ENCODE data around the gene HDC.

Gene HDC, protein sequence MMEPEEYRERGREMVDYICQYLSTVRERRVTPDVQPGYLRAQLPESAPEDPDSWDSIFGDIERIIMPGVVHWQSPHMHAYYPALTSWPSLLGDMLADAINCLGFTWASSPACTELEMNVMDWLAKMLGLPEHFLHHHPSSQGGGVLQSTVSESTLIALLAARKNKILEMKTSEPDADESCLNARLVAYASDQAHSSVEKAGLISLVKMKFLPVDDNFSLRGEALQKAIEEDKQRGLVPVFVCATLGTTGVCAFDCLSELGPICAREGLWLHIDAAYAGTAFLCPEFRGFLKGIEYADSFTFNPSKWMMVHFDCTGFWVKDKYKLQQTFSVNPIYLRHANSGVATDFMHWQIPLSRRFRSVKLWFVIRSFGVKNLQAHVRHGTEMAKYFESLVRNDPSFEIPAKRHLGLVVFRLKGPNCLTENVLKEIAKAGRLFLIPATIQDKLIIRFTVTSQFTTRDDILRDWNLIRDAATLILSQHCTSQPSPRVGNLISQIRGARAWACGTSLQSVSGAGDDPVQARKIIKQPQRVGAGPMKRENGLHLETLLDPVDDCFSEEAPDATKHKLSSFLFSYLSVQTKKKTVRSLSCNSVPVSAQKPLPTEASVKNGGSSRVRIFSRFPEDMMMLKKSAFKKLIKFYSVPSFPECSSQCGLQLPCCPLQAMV

DNA sequence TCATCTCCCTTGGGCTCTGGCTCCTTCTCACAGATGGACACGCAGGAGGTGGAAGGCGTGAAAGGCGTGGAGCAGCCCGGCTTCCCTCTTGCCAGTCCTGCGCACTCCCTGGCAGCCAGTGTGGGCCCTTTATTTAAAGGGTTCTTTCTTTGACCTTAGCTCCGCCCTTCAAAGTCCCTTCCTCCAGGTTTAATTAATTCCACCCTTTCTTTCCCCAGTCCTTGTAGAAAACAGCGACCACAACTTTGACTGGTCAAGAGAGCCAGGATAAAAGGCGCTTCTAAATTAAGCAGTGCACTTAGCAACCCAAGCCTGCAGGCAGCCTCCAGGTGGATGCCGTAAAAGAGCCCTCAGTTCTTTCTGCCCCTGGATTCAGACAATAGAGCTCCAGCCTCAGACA, at the start of gene HDC:
Gene HDC, minus strand, starts transcription at position 107 of the 400 bp plus-strand sequence. Its CDS starts 103 bp downstream, at position 4.
- DNase-seq (ENCODE audit: low read depth) = no peak

DNA sequence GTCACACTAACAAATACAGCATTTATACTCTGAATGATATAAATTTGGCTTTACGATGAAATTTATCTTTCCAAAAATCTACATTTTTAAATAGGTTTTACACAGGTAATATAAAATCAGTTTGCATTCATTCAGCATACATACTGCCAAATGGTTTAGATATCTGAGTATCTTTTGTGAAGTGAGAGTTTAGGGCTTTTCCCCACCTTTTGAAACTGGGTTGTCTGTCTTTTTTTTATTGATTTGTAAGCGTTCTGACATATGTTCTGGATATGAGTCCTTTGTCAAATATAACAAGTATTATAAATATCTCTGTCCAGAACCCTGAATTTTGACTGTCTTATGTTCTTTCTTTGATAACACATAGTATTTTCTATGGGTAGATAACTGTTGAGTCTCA, 47.1 kb upstream of the HDC start:
- no peak for DNase-seq (ENCODE audit: low read depth)

DNA sequence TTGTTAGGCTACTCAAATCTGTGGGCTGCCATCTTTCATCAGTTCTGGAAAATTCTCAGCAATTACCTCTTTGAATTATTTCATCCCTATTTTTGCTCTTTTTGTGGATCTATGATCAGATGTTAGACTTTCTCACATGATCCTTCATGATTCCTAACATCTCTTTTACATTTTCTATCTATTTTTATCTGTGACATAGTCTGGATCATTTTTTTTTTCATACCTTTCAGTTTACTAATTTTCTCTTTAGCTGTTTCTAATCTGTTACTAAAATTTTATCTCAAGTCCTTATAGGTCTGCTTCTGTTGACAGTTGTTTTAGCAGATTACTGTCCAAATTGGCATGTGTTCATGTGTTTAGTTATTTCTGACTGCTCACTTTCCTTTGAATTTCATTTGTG, 42.3 kb upstream of the HDC start:
- no peak for DNase-seq (ENCODE audit: low read depth)

DNA sequence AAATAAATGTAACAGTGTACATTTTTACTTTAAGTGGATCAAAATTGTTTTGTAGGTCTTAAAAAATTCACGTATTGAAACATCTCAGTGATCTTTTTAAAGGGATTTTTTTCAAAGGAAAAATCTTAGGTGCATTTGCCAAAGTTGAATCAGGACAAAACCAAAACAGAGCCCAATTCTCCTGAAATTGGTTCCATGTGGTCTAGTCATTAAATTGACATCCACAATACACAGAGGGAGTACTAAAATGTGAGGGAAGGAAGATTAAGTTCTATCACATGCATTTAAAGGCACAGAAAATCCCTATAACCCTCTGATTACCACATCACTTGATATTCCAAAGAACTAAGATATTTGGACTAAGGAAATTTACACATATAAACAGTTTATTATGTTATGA, 39.3 kb upstream of the HDC start:
- no peak for DNase-seq (ENCODE audit: low read depth)

DNA sequence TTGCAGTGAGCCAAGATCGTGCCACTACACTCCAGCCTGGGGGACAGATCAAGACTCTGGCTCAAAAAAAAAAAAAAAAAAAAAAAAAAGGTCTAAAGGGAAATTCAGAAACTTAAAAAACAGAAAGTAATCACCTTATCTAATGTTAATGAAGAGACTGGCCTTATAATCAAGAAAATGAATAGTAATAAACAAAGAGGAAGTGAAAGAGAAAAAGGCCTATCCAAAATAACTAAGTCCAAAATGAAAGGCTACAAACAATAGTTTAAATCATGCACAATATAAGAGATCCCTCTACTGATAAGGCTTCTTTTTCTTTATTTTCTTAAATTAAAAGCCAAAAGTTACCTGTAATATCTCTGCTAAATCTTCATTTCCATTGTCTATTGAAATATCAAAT, 37.1 kb upstream of the HDC start:
- DNase-seq (ENCODE audit: low read depth) = no peak

DNA sequence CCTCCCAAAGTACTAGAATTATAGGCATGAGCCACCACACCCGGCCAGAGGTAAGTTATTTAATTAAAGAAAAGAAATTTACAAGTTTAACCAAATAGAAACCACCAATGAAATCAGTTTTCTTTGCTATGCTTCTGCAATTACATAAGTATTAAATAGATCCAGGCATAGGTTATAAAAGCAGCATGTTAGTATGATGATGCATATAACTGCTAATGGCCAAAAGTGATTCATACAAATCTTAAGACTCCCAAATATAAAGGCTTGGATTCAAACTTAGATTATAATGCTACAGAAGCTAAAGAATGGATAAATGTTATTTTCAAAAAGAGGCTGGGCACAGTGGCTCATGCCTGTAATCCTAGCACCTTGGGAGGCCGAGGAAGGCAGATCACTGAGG, 32.8 kb upstream of the HDC start:
- no peak for DNase-seq (ENCODE audit: low read depth)

DNA sequence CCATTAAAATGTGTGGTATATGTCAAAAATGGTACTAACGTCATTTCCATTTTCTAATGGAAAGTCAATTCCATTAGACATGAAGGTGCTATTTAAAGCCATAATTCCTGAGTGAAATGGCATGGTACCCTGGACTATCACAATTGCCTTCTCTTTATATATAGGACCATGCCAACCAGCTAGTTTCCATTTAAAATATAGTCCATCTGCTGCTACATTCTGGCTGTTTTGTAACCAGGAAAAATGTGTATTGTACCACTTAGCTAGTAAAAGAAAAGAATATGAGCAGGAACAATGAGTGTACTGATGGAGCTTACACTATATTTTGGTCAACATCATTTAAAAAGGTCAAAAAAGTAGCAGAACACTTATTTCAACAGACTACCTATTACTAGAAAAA, 30.4 kb upstream of the HDC start:
- no peak for DNase-seq (ENCODE audit: low read depth)

DNA sequence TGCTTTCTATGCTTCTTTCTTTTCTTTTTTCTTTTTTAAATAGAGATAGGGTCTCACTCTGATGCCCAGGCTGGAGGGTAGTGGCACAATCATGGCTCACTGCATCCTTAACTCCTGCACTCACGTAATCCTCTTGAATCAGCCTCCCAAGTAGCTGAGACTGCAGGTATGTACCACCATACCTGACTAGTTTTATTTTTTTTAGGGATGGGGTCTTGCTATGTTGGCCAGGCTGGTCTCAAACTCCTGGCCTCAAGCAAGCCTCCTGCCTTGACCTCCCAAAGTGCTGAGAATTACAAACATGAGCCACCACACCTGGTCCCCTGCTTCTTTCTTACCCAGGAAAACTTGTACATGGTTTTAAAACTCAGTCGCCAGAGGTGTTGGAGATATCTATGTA, 24.2 kb upstream of the HDC start:
- DNase-seq (ENCODE audit: low read depth) = no peak

DNA sequence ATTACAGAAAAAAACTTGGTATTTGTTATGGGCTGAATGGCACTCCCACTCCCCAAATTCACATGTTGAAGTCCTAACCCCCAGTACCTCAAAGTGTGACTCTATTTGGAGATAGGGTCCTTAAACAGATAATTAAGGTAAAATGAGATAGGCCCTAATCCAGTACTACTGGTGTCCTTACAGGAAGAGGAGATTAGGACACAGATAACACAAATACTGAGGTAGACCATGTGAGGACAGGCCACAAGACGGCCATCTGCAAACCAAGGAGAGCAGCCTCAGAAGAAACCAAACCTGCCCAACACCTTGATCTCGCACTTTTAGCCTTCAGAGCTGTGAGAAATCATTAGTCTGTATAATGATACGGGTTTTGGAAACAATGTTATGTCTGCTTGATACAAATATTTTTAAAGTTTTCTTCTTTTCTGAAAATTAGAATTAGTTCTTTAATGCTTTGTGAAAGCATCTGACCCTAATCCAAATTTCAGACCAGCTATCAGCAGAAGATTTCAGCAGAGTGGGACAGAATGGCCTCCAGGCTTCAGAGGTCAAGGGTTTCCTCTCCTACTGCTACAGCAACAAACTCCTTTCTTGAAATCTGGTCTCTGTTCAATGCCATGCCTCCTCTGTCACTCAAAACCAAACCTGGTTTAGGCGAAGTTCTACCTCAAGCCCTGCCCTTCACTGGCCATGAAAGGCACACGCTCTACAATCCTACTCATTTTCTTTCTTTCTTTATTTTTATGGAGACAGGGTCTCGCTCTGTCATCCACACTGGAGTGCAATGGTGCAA, 22.0 kb upstream of the HDC start:
- no peak for DNase-seq (ENCODE audit: low read depth)

DNA sequence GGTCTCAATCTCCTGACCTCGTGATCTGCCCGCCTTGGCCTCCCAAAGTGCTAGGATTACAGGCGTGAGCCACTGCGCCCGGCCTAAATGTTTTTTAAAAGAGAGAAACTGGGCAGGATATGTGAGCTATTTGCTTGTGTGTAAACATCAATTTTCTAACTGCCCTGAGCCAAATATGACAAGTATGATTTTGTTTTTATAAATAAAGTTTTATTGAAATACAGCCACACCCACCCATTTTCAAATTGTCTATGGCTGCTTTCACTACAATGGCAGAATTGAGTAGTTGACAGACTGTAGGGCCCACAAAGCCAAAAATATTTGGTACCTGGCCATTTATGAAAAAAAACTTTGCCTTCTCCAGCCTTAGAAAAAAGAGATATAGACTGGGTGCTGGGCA, 15.9 kb upstream of the HDC start:
- no peak for DNase-seq (ENCODE audit: low read depth)

DNA sequence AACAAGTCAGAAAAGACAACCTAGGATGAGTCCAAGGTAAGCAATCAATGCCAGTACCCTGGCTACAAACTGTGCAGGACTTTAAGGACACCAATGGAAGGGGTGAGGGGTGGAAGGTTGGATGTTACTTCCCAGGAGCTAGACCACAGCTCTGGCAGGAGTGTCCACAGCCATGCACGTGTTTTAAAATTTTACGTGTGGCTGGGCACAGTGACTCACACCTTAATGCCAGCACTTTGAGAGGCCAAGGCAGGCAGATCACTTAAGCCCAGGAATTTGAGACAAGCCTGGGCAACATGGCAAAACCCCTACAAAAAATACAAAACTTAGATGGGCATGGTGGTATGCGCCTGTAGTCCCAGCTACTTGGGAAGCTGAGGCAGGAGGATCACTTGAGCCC, 14.7 kb upstream of the HDC start:
- DNase-seq (ENCODE audit: low read depth) = no peak

DNA sequence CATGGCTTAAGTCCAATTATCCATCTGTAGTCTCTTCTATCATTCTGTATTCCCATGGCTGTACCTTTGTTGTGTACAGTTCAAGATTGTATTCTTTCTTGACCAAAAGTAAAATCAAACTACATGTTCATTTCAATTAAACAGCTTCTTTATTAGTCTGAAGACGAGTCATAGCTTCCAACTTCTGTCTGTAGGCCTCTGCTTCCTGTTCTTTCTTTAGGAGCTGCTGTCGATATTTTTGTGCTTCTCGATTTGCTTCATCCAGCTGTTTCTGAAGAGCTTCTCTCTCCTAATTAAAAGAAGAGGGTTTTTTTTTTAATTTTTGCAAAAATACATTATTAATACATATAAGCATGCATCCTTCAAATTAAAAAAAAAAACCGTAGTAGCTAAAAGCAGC, 13.0 kb upstream of the HDC start:
- DNase-seq (ENCODE audit: low read depth) = no peak

DNA sequence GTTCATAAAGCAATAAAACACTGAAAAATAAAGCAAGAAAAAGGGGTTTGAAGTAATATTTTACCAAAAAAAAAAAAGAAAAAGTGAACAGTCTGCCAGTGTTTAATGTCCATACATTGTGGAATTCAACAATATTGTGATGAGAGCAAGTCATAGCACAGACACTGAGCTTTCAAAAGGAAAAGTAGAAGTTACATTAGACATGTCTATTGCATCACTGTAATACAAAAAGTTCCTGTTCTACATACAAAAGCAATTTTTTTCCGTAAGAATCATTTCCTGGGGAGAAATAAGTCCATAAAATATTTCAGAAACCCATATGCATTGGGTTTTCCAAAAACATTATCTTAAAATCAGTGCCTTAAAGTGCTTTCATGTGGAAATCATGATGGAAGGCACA, 11.8 kb upstream of the HDC start:
- DNase-seq (ENCODE audit: low read depth) = no peak

DNA sequence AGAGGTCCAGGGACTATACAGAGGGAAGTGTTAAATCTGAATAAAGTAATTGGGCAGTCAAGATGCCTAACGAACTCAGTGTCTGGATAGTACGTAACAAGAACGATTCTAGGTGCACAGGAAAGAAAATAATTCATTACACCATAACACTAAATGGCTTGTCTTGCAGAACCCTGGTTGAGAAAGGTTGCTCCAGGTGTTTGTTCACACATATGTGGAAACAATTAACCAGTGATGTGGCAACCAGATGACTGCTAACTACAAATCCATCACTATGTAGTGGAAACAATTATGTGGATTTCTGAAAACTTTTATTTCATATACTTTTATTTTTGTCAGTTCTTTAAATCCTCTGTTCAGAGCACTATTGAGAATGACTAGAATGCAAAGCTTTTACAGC, 10.4 kb upstream of the HDC start:
- DNase-seq (ENCODE audit: low read depth) = no peak

DNA sequence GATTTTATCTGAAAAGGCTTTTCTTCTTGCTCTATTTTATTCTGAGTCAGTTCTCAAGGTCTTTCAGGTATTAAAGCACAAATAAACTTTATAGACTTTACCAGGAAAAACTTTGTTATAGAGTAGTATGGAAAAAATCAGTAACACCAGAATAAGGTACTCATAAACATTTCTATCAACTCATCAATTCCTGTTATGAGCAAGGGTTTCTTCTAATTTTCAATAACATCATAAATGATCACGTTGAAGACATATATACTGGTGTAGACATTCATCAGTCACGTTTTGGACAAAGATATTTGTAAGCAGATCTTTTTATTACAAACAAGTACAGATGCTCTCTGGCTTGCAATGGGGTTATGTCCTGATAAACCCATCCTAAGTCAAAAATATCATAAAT, 9.6 kb upstream of the HDC start:
- DNase-seq (ENCODE audit: low read depth) = no peak

DNA sequence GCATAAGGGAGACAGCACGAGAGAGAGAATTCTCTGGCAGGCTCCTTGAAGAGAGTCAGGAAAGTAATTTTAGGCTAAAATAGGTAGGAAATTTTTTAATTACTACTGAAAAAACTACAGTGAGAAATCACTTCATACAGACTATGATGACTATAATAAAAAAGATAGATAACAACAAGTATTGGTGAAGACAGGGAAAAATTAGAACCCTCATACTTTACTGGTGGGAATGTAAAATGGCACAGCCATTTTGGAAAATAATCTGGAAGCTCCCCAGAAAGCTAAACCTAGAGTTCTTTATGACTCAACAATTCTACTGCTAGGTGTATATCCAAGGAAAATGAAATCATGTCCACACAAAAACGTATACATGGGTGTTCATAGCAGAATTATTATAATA, 2.1 kb upstream of the HDC start:
- no peak for DNase-seq (ENCODE audit: low read depth)

DNA sequence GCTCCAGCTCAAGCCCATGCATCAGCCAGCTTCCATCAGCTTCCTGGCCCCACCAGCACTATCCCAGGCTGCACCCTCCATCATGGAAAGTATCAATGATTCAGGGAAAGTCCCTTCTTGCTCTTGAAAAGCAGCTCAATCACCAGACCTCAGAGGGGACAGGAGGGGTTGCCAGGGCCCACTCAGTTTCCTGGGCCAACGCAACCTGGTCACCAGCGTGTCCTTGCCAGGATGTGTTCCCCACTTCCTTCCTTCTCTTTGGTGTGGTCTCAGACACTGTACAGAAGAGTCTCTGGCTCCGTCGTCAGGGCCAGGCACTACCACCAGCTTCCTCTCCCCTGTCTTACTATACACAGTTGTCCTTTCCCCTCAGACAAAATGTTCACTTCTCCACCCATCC, 3.0 kb downstream of the HDC start:
- DNase-seq (ENCODE audit: low read depth) = no peak

DNA sequence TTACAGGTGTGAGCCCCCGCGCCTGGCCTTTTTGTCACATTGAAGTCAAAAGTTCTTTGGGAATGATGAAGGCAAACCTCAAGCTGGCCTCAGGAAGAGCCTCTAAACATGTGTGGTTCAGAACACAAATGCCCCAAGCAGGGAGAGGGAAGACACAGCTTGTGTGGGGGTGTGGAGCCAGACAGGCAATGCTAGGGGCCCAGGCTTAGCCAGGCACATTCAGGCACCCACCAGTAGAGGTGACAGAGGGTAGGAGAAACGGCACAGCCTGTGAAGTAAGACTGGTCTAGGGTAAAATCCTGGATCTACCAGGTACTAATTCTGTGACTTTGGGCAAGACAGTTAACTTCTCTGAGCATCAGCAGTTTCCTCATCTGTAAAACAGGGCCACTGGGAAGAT, 3.5 kb downstream of the HDC start:
- no peak for DNase-seq (ENCODE audit: low read depth)

DNA sequence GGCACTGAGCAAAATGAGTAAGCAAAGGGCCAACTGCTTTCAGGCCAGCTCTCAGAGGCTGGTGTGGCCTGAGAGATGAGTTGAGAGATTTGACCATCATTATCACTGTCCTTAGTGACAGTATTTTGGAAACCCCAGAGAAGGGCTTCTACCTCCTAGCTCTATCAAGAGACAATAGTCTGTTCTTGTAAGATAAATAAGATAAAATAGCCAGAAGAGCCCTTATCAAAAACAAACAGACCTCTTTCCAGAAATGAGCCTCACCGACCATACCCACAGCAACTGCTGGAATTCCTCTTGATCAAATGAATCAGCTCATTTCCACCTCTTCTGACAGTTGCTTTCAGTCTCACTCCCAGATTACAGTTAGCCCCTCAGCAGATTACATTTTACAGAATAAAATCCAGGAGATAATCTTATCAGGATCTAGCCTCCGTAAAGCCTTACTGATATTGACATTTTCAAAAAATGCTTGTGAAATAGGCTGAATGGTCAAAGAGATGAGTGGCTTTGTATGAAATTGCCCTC, 4.5 kb downstream of the HDC start:
- DNase-seq (ENCODE audit: low read depth) = no peak

DNA sequence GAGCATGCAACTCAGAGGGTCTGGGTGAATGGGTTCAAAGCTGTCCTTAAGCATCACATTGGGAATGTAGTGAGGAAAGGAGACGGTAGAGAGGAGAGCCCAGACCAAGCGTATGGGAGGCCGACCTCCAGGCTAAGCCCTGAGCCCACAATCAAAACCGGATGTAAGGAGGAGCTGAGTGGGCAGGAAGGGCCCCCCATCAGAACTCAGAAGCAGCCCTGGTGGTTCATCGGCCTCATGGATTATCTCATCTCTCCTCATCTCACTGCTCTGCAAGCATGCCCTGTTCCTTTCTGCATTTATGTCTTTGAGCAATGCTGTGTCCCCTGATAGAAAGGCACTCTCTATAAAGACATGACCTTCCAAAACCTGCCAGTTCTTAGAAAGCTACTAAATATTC, 6.2 kb downstream of the HDC start:
- DNase-seq (ENCODE audit: low read depth) = no peak

DNA sequence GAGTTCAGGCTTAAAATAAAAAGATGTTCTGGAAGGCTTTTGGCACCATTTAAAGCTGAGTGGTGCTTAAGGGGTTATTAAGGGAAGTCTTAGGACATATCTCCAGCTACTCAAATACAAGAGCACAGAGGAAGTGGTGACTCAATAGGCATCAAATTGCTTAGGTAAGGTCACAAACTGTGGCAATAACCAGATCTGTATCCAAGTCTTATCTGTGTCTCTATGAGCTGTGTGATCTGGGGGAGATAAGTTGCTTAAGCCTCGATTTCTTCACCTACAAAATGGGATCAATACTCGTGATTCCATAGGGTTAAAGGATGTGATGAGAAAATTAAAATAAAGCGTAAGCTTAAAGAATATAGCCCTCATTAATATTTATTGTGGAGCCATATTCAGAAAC, 7.6 kb downstream of the HDC start:
- no peak for DNase-seq (ENCODE audit: low read depth)

DNA sequence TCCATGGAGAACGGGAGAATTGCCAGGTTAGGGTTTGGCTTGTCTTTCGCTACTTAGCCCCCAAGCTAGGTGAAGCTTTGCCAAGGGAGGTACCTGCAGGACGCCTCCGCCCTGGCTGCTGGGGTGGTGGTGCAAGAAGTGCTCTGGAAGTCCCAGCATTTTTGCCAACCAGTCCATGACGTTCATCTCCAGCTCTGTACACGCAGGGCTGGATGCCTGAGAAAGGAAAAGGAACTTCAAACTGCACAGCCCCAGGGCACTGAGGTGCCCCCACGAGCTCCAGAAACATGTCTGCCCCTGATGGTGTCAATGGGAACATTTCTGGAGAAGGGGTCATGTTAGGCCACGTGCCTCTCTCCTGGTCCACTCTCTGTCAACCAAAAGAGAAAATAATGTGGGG, 8.2 kb downstream of the HDC start:
- DNase-seq (ENCODE audit: low read depth) = no peak

Data from HS-5 (cell line).